Mucosa of descending colon (tissue), 3 donors: ENCODE measurements around the gene ARF3. TPM values are rescaled to one million over a fixed set of nuclear protein-coding genes. Genes with fewer than 3 reads are reported as not detected.

Experiments used
- ATAC-seq: fragments of 200-7000 bp; cut with Tn5 transposase; one replicate; pipeline ENCODE4 v1.9.1; 2020; ENCODE audit warnings: mild to moderate bottlenecking, moderate library complexity
- DNase-seq, 3 donors: peaks; one replicate each; pipeline ENCODE4 v3.0.0-alpha.2; 2020
- H3K36me3 ChIP-seq: fragments of 200-600 bp; one replicate; pipeline ENCODE4 v1.8.0; 2021; ENCODE audit warnings: low read depth, mild to moderate bottlenecking
- H3K4me1 ChIP-seq: fragments of 200-600 bp; one replicate; pipeline ENCODE4 v1.8.0; 2021; ENCODE audit warnings: low read depth, mild to moderate bottlenecking
- H3K4me3 ChIP-seq: fragments of 200-600 bp; one replicate; pipeline ENCODE4 v1.8.0; 2021; ENCODE audit warnings: mild to moderate bottlenecking
- H3K9me3 ChIP-seq: fragments of 200-600 bp; one replicate; pipeline ENCODE4 v1.8.0; 2021; ENCODE audit warnings: mild to moderate bottlenecking
- intact Hi-C, 2 donors: fragments of 100-400 bp; cut with DNase I in 1 of 2; cut with micrococcal nuclease in 1 of 2; formaldehyde crosslinking; loops; one replicate each; pipeline versions ENCODE4 v1.11.0 to v1.11.1; 2022; cut with DNase I, micrococcal nuclease
- total RNA-seq, 3 donors: library from RNA; stranded (reverse); fragmentation: NEBNext Ultra II Directional in 2 of 3; extraction: Animal tissue kit (Norgen Biotek cat#: 25700) in 2 of 3; gene quantifications; one replicate each; pipeline versions ENCODE4 v1.2.1 to v1.2.4, GENCODE V29; 2021 to 2023
- TF ChIP-seq, protein P1 (sequence below): fragments of 200-600 bp; IDR thresholded peaks from one replicate; pipeline ENCODE4 v1.8.0; 2022; ENCODE audit warnings: antibody characterized with exemption, mild to moderate bottlenecking
- donor health status: DM: no; HTN: no; CAD: no; lungs with moderate emphysema.
- donor health status: DM: no; HTN: no; CAD: no.
- donor health status: DM: no; HTN: yes; CAD: no.

The ARF3 gene
- total RNA-seq, 3 donors from 2014 or later = 207 to 280 (median 266) TPM

DNA sequence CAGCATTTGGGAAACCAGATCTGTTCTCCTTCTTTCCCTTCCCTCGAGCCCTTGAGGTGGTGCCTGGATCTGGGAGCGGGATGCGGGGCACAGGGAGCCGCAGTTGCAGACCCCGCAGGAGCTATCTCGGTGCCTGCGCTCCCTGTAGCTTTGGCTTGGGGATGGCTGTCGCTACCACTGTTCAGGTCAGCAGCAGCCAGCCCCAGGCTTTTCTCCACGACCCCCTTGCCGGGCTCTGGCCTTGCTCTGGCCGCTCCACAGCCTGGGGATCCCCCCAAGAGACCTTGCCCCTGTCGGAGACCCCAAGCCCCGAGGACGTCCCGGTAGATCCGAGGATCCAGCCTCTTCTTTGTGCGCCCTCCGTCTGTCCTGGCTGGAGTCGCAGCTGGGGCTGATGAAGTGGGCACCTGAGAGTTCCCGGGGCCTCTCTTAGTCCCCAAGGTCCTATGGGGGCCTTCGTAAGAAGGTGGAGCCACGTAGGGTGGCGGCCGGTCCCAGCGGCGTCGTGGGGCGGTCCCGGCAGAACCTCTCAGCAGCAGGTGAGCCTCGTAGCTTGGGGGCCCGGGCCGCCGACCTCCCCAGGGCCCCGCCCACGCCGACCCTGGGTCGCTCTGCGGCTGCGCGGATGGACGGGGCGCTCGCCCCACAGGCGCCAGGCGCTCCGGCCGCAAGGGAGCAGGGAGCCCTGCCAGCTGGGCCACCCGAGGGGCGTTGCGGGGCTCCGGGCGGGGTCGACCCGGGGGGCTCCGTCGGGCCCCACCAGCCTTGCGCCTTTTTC is 40.6 kb upstream of the ARF3 start:
- Histone ChIP-seq H3K4me3 (no peak overlapping the region), H3K4me1 (peaks cover 32% of the 10 kb centered on the region), H3K9me3 (no peaks in the 10 kb centered on the region), H3K36me3 (no peaks in the 10 kb centered on the region)
- intact Hi-C loops = no loop called here
- ATAC-seq = peak; percentile 37
- TF ChIP-seq, protein P1, sequence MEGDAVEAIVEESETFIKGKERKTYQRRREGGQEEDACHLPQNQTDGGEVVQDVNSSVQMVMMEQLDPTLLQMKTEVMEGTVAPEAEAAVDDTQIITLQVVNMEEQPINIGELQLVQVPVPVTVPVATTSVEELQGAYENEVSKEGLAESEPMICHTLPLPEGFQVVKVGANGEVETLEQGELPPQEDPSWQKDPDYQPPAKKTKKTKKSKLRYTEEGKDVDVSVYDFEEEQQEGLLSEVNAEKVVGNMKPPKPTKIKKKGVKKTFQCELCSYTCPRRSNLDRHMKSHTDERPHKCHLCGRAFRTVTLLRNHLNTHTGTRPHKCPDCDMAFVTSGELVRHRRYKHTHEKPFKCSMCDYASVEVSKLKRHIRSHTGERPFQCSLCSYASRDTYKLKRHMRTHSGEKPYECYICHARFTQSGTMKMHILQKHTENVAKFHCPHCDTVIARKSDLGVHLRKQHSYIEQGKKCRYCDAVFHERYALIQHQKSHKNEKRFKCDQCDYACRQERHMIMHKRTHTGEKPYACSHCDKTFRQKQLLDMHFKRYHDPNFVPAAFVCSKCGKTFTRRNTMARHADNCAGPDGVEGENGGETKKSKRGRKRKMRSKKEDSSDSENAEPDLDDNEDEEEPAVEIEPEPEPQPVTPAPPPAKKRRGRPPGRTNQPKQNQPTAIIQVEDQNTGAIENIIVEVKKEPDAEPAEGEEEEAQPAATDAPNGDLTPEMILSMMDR = no peak
- peak; percentile 28 to 65 (median 54) for DNase-seq

DNA sequence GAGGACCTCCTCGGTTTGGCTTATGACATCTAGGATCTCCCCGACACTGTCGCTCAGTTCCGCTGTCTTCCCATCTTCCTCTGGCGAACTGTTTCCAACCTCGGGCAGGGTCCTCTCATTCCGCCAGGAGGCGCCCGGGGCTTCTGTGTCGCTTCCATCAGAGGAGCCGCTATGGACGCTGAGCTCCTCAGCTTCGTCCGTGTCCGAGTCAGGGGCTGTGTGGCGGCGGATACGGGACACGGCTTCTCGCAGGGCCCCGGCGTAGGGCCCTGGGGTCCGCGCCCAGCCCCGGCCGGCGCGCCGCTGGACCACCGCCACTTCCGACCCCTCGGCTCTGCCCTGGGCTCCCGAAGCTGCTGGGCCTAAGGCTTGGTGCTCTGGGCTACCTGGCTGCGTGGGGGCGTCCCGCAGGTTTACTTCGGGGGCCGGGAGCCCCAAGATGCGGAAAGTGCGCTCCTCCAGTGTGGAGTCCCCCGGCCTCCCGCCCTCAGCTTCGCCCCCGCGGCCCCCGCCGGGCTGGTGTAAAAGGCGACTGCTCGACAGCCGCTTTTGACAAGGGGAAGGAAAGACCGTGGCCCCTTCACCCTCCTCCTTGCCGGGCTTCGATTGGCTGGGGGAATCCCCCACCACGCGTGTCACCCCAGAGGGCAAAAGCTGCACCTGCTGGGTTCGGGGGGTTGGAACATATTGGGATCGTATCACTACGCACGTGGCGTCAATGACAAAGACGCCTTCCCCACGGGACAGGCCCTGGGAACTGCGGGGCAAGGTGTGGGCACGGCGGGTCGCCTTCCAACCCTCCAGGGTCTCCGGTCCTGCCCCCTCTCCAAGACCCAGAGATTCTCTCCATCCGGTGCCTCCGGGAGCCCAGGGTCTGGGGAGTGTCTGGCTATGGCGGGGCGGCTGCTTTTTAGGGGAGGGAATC is 39.8 kb upstream of the ARF3 start:
- DNase-seq (peak; percentile 82 to 88 (median 86)), ATAC-seq (peak; percentile 74)
- Histone ChIP-seq H3K9me3 (no peaks in the 10 kb centered on the region), H3K36me3 (no peaks in the 10 kb centered on the region), H3K4me1 (peaks cover 32% of the 10 kb centered on the region), H3K4me3 (no peak overlapping the region)
- TF ChIP-seq, protein P1 = peak; percentile 59
- intact Hi-C loops = no loop called here

DNA sequence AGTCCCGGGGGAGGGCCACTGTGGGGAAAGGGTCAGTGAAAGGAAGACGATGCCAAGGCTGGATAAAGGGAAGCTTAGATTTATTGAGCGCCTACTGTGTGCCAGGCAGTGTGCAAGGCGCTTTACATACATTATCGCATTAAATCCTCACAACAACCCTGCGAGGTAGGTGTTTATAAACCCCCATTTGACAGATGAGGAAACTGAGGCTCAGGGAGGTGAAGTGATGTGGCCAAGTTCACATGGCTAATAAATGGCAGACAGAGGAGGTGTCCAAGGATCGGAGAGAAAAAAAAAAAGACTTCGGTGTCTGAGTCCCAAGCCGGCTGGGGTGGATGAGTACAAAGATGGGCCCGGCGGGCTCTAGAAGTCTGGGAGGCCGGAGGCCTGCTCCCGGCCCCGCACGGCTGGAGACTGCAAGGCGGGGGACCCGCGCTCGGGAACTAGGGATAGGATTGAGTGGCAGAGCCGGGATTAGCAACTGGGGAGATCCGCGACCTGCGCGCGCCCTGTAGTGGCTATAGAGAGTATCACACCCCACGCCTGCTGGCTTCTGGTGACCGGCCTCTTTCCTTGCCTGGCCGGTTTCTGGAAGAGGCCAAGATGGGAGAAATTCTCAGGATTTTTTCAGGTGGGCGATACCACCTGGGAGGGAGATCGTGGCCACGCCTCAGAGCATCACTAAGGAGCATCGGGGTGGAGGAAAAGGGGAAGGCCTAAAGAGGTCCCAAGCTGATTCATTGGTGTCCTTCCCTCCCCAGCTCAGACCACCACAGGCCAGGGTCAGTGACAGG is 38.0 kb upstream of the ARF3 start:
- H3K9me3 ChIP-seq = no peaks in the 10 kb centered on the region
- TF ChIP-seq, protein P1 = peak; percentile 83
- intact Hi-C loops = no loop called here
- ATAC-seq = peak; percentile 78
- no peaks in the 10 kb centered on the region for H3K36me3 ChIP-seq
- peaks cover 32% of the 10 kb centered on the region for H3K4me1 ChIP-seq
- H3K4me3 ChIP-seq = no peak overlapping the region
- peak; percentile 77 to 87 (median 86) for DNase-seq

DNA sequence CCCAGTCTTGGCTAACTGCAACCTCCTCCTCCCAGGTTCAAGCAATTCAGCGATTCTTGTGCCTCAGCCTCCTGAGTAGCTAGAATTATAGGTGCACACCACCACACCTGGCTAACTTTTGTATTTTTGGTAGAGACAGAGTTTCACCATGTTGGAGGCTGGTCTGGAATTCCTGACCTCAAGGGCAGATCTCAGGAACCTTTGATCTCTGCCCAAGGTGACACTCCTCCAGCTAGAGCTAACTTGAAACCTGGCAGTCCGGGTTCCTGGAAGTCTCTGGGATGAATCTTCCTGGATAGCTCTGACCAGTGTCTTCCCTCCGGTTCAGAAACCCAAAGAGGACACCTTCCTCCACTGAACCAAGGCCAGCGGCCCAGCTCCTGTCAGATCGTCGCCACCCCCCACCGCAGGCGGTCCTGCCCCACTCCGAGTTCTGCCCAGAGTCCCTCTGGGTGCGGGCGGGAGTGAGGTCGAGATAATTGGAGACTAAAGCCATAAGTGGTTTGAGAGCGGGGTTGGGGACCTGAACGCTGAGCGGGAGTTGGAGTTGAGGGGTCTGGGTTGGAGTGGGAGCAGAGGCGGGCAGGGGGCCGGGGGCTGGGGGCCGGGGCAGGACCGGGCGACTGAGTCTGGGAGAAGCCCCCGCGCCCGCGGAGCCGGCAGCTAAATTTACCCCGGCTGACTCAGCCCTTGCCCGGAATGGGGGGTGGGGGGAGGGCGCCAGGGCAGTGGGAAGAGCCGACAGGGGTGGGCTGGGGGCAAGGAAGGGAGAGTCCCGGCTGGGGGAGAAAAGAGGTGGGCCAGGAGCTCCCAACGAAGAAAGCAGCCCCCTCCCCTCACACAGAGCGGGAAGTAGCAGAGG is 37.2 kb upstream of the ARF3 start:
- Histone ChIP-seq H3K36me3 (no peaks in the 10 kb centered on the region), H3K4me1 (peaks cover 26% of the 10 kb centered on the region), H3K9me3 (no peaks in the 10 kb centered on the region), H3K4me3 (no peak overlapping the region)
- intact Hi-C loops = no loop called here
- TF ChIP-seq, protein P1 = no peak
- no peak for ATAC-seq
- DNase-seq = no peak
